Endodermal cell (in vitro differentiated cells): ENCODE data around the gene WWP2. TPM values are rescaled to one million over a fixed set of nuclear protein-coding genes. Genes with fewer than 3 reads are reported as not detected.
A peak's percentile ranks its signal among the peaks of the same experiment; 100 is the strongest.
"Not testable (repeated sequence)": the region's sequence is repeated elsewhere in the genome, so short reads cannot be mapped to it uniquely, and the experiment has no call there.

Source experiments
- DNase-seq: peaks from one replicate; pipeline ENCODE4 v3.0.0-alpha.2; 2017
- H3K27ac ChIP-seq: 2 replicates; pipeline ENCODE4 v1.5.1; 2013; ENCODE audit warnings: mild to moderate bottlenecking, low read depth, low read length, moderate library complexity
- H3K27me3 ChIP-seq: 2 replicates; pipeline ENCODE4 v1.6.1; 2013; ENCODE audit warnings: mild to moderate bottlenecking, low read length, moderate library complexity; ENCODE audit not compliant: insufficient read depth, control insufficient read depth, poor library complexity, severe bottlenecking
- H3K36me3 ChIP-seq: 2 replicates; pipeline ENCODE4 v1.7.0; 2013; ENCODE audit warnings: mild to moderate bottlenecking, low read length, moderate library complexity; ENCODE audit not compliant: control insufficient read depth, insufficient read depth
- H3K4me1 ChIP-seq: one replicate; pipeline ENCODE4 v1.7.0; 2013; ENCODE audit warnings: low read length; ENCODE audit not compliant: control insufficient read depth, insufficient read depth
- H3K4me3 ChIP-seq: 2 replicates; pipeline ENCODE4 v1.5.1; 2013; ENCODE audit warnings: mild to moderate bottlenecking, low read length, moderate library complexity
- H3K9ac ChIP-seq: 2 replicates; pipeline ENCODE4 v1.6.1; 2013; ENCODE audit warnings: mild to moderate bottlenecking, low read length, moderate library complexity; ENCODE audit not compliant: poor library complexity, severe bottlenecking; ENCODE audit errors: extremely low read depth
- H3K9me3 ChIP-seq: 2 replicates; pipeline ENCODE4 v1.6.1; 2013; ENCODE audit warnings: mild to moderate bottlenecking, low read length, moderate library complexity; ENCODE audit not compliant: control insufficient read depth
- H3K27ac Mint-ChIP-seq: 2 replicates; pipeline ENCODE4 v1.8.0; 2020; ENCODE audit warnings: mixed read lengths
- H3K27me3 Mint-ChIP-seq: 2 replicates; pipeline ENCODE4 v1.8.0; 2021; ENCODE audit warnings: mild to moderate bottlenecking, mixed read lengths; ENCODE audit not compliant: insufficient read depth
- H3K36me3 Mint-ChIP-seq: 2 replicates; pipeline ENCODE4 v1.8.0; 2020; ENCODE audit warnings: low read depth, mixed read lengths
- H3K4me1 Mint-ChIP-seq: 2 replicates; pipeline ENCODE4 v1.8.0; 2020; ENCODE audit warnings: mixed read lengths
- H3K4me3 Mint-ChIP-seq: 2 replicates; pipeline ENCODE4 v1.8.0; 2020; ENCODE audit warnings: mild to moderate bottlenecking, moderate library complexity, mixed read lengths
- H3K9me3 Mint-ChIP-seq: 2 replicates; pipeline ENCODE4 v1.8.0; 2020; ENCODE audit warnings: mild to moderate bottlenecking, mixed read lengths
- WGBS, 2 experiments: methylation state at CpG; one replicate each; pipeline versions ENCODE4 v1.1.5 to v1.1.7; 2013; ENCODE audit warnings: missing lambda C conversion rate in 2 of 2, mixed read lengths in 1 of 2; ENCODE audit not compliant: insufficient coverage in 1 of 2, insufficient read length in 1 of 2; 5-methylcytosine and 5-hydroxymethylcytosine counted together
- microRNA-seq: library from miRNA; unstranded; fragments of <30 nt; microRNA quantifications from one replicate; pipeline ENCODE4 v1.2.0, GENCODE V29; 2020; ENCODE audit warnings: borderline microRNAs expressed
- total RNA-seq, 2 donors: library from RNA; stranded (reverse); fragmentation: NEBNext Ultra II Directional in 1 of 2; extraction: Animal tissue kit (Norgen Biotek cat#: 25700) in 1 of 2; gene quantifications; 2 replicates in 1 of 2; 3 replicates in 1 of 2; pipeline ENCODE4 v1.2.1, GENCODE V29; 2021
- TF ChIP-seq, protein P1 (sequence below): fragments of 200-600 bp; sonication (generic); conservative IDR thresholded peaks from 2 replicates; pipeline ENCODE4 v1.5.0; 2021; ENCODE audit warnings: antibody characterized with exemption, mild to moderate bottlenecking

Gene WWP2
- total RNA-seq, 2 donors from 2014 or later = 42.3 to 50.0 TPM

DNA sequence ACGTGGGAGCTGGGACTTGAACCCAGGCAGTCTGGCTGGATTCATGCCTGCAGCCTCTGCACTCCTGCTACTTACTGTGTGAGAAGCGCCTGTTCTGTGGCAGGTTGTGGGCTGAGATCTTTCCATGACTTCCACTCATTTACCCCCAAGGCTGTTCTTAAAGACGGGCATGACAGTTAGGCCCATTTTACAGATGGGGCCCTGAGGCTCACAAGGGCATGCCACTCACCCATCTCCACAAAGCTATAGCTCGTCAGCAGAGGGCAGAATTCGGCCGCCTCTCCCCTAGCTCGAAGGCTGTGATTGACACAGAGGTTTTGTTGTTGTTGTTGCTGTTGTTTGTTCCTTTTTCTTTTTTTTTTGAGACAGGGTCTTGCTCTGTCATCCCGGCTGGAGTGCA, 210.8 kb downstream of the WWP2 start:
- not testable (repeated sequence) for H3K4me3 Mint-ChIP-seq, H3K9ac ChIP-seq, H3K4me1 ChIP-seq, H3K36me3 ChIP-seq, DNase-seq, H3K27me3 Mint-ChIP-seq, H3K36me3 Mint-ChIP-seq, H3K27me3 ChIP-seq, H3K4me3 ChIP-seq, H3K27ac ChIP-seq, H3K9me3 Mint-ChIP-seq, H3K27ac Mint-ChIP-seq, H3K4me1 Mint-ChIP-seq, H3K9me3 ChIP-seq
- WGBS, 2 experiments = 100% methylated on average over 2 of the region's 8 CpGs; no CpG with 5 or more reads in 1 of the 2 experiments
- TF ChIP-seq, protein P1, sequence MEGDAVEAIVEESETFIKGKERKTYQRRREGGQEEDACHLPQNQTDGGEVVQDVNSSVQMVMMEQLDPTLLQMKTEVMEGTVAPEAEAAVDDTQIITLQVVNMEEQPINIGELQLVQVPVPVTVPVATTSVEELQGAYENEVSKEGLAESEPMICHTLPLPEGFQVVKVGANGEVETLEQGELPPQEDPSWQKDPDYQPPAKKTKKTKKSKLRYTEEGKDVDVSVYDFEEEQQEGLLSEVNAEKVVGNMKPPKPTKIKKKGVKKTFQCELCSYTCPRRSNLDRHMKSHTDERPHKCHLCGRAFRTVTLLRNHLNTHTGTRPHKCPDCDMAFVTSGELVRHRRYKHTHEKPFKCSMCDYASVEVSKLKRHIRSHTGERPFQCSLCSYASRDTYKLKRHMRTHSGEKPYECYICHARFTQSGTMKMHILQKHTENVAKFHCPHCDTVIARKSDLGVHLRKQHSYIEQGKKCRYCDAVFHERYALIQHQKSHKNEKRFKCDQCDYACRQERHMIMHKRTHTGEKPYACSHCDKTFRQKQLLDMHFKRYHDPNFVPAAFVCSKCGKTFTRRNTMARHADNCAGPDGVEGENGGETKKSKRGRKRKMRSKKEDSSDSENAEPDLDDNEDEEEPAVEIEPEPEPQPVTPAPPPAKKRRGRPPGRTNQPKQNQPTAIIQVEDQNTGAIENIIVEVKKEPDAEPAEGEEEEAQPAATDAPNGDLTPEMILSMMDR = peak; percentile 20

DNA sequence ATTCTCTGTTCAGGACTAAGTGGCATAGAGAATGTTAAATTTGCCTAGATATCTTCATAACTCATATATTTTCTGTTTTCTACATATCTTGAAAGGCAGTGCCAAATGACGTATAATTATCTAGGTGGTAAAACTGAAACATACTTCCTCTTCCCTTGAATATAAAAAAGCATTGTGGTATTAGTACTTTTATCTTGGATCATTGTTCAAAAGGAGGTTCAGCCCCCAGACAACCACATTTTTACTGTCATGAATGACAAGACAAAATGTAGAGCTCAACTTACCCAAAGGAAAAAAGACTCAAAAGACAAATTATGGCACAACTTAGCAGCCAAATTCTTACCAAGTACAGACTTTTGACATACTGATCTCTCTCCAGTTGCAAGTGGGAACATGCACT, 223.1 kb downstream of the WWP2 start:
- not testable (repeated sequence) for H3K9ac ChIP-seq

More for the DNA sequence above, 223.1 kb downstream of the WWP2 start:
- H3K4me1 Mint-ChIP-seq, H3K9me3 Mint-ChIP-seq, DNase-seq, H3K36me3 ChIP-seq, H3K27me3 ChIP-seq, H3K27me3 Mint-ChIP-seq, H3K4me1 ChIP-seq, H3K9me3 ChIP-seq, H3K4me3 ChIP-seq, H3K4me3 Mint-ChIP-seq, H3K27ac Mint-ChIP-seq, H3K27ac ChIP-seq: not testable (repeated sequence)
- peaks cover 26% of the 10 kb centered on the region for H3K36me3 Mint-ChIP-seq
- WGBS, 2 experiments = no CpG with 5 or more reads among the region's 1 CpG

Small RNA genes within 50 kb of the gene (microRNA-seq; reads per million reads assigned to microRNA genes)
- 249 reads per million, percentile 84 among the genes with 10 or more reads in this experiment for gene MIR140

Other genes starting within 250 kb of the WWP2 start
- 10 to 100 TPM; 38.8 to 40.3 TPM for gene NFAT5, start 196.4 kb upstream of the WWP2 start, total RNA-seq
- gene NQO1, start 35.8 kb upstream of the WWP2 start, total RNA-seq = 100 to 1,000 TPM; 126 to 141 TPM
- 10 to 100 TPM; 53.1 to 53.4 TPM for gene NOB1, start 7.4 kb upstream of the WWP2 start, total RNA-seq
- 1 to 10 TPM; 2.0 to 2.2 TPM for gene CLEC18A, start 189.0 kb downstream of the WWP2 start, total RNA-seq